Progenitor cell of endocrine pancreas (in vitro differentiated cells): ENCODE data around the gene MAFF. TPM values are rescaled to one million over a fixed set of nuclear protein-coding genes. Genes with fewer than 3 reads are reported as not detected.

Source experiments
- DNase-seq: peaks from one replicate; pipeline ENCODE4 v3.0.0; 2021; ENCODE audit warnings: low spot score; ENCODE audit not compliant: unreplicated experiment
- H3K27ac Mint-ChIP-seq: 2 replicates; pipeline ENCODE4 v1.8.0; 2021; ENCODE audit warnings: mild to moderate bottlenecking, moderate library complexity, mixed read lengths
- H3K27me3 Mint-ChIP-seq: 2 replicates; pipeline ENCODE4 v1.8.0; 2021; ENCODE audit warnings: mixed read lengths
- H3K36me3 Mint-ChIP-seq: 2 replicates; pipeline ENCODE4 v1.8.0; 2022; ENCODE audit warnings: mixed read lengths; ENCODE audit not compliant: insufficient read depth
- H3K4me1 Mint-ChIP-seq: 2 replicates; pipeline ENCODE4 v1.8.0; 2021; ENCODE audit warnings: low read depth, mixed read lengths
- H3K4me3 Mint-ChIP-seq: 2 replicates; pipeline ENCODE4 v1.8.0; 2021; ENCODE audit warnings: low read depth, mild to moderate bottlenecking, moderate library complexity, mixed read lengths
- H3K9me3 Mint-ChIP-seq: 2 replicates; pipeline ENCODE4 v1.8.0; 2021; ENCODE audit warnings: low read depth, mixed read lengths
- CTCF ChIP-seq: fragments of 200-600 bp; sonication (generic); IDR thresholded peaks from one replicate; pipeline ENCODE4 v1.5.0; 2021; ENCODE audit warnings: antibody characterized with exemption, mild to moderate bottlenecking; ENCODE audit not compliant: unreplicated experiment
- total RNA-seq: library from RNA; stranded (reverse); gene quantifications from 2 replicates; pipeline ENCODE4 v1.2.1, GENCODE V29; 2021

Gene MAFF
- total RNA-seq, 1 donor from 2014 or later, result 8.4 TPM

DNA sequence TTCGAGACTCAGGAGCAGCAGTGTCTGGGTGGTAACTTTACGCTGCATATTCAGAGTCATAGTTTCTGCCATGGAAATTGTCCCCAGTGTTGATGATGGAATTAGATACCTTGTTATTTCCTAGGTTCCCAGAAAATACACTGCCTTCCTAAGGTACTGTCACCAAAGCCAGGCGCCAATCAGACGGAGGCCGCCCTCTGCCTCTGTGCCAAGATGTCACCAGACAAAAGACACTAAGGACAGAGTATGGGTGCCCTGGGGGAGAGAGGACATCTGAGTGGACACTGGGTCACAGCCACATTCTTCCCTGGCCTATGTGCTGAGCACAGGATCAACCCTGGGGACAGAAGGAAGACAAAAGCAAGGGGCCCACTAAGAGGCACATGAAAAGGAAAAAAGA, 31.3 kb upstream of the MAFF start:
- DNase-seq, result no peak
- Mint-ChIP-seq H3K27ac (no peak overlapping the region), H3K4me3 (no peak overlapping the region), H3K4me1 (peaks cover 12% of the 10 kb centered on the region), H3K9me3 (no peaks in the 10 kb centered on the region), H3K36me3 (peaks cover 2% of the 10 kb centered on the region), H3K27me3 (no peaks in the 10 kb centered on the region)
- TF ChIP-seq CTCF, result no peak

GRCh38 chr22:38171927-38172831, 29.6 kb upstream of the MAFF start:
- Mint-ChIP-seq H3K27ac (peak overlapping the region; percentile 92), H3K9me3 (no peaks in the 10 kb centered on the region), H3K4me1 (peaks cover 10% of the 10 kb centered on the region)

GRCh38 chr22:38172832-38173640, 28.8 kb upstream of the MAFF start:
- Mint-ChIP-seq H3K9me3 (no peaks in the 10 kb centered on the region), H3K4me3 (no peak overlapping the region), H3K36me3 (peaks cover under 1% of the 10 kb centered on the region), H3K4me1 (peaks cover 12% of the 10 kb centered on the region), H3K27ac (no peak overlapping the region), H3K27me3 (no peaks in the 10 kb centered on the region)
- no peak for TF ChIP-seq CTCF
- DNase-seq, result no peak

More at GRCh38 chr22:38171927-38172831, 29.6 kb upstream of the MAFF start:
- no peak for TF ChIP-seq CTCF
- peaks cover 2% of the 10 kb centered on the region for H3K36me3 Mint-ChIP-seq
- no peak overlapping the region for H3K4me3 Mint-ChIP-seq
- no peaks in the 10 kb centered on the region for H3K27me3 Mint-ChIP-seq
- no peak for DNase-seq

DNA sequence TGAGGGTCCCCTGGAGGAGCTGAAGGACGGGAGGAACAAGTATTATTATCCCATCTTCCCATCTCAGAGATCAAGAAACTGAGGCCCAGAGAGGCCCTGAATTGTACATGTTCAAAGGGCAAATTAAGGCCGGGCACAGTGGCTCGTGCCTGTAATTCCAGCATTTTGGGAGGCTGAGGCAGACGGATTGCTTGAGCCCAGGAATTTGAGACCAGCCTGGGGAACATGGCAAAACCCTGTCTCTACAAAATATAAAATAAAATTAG, 28.2 kb upstream of the MAFF start:
- Mint-ChIP-seq H3K27ac (no peak overlapping the region), H3K9me3 (no peaks in the 10 kb centered on the region), H3K4me3 (no peak overlapping the region), H3K4me1 (peaks cover 13% of the 10 kb centered on the region), H3K27me3 (no peaks in the 10 kb centered on the region), H3K36me3 (no peaks in the 10 kb centered on the region)
- DNase-seq, result no peak
- no peak for TF ChIP-seq CTCF

DNA sequence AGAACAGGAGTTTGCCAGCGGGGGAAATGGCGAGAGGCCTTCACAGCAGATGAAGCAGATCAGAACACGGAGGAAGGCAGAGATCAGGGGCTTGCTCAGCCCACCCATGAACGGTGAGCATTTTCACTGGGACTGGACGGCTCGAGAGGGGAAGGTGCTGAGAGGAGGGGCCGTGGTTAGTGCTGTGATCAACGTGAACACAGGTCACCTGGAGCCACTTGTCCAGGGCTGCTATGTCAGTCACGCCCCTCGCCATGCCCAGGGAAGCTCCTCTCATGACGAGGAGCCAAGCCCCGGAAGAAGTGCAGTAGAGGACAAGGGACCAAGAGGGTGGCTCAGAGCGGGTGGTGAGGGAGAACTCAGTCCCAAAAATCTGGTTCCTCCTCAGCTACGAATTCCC, 27.2 kb upstream of the MAFF start:
- TF ChIP-seq CTCF, result no peak
- no peaks in the 10 kb centered on the region for H3K36me3 Mint-ChIP-seq

More for the DNA sequence above, 27.2 kb upstream of the MAFF start:
- no peak for DNase-seq
- H3K4me3 Mint-ChIP-seq, result no peak overlapping the region
- no peaks in the 10 kb centered on the region for H3K27me3 Mint-ChIP-seq
- H3K9me3 Mint-ChIP-seq, result no peaks in the 10 kb centered on the region
- peaks cover 19% of the 10 kb centered on the region for H3K4me1 Mint-ChIP-seq
- H3K27ac Mint-ChIP-seq, result peak overlapping the region; percentile 67
